HG03060 (cell line): ENCODE data around the gene TARBP2.
"Not testable (repeated sequence)": the region's sequence is repeated elsewhere in the genome, so short reads cannot be mapped to it uniquely, and the experiment has no call there.

Experiments
- ATAC-seq: cut with Tn5 transposase; IDR thresholded peaks from one replicate; pipeline ENCODE4 v1.9.1; 2021; ENCODE audit warnings: low read depth, moderate number of reproducible peaks; ENCODE audit not compliant: unreplicated experiment

TARBP2 gene

DNA sequence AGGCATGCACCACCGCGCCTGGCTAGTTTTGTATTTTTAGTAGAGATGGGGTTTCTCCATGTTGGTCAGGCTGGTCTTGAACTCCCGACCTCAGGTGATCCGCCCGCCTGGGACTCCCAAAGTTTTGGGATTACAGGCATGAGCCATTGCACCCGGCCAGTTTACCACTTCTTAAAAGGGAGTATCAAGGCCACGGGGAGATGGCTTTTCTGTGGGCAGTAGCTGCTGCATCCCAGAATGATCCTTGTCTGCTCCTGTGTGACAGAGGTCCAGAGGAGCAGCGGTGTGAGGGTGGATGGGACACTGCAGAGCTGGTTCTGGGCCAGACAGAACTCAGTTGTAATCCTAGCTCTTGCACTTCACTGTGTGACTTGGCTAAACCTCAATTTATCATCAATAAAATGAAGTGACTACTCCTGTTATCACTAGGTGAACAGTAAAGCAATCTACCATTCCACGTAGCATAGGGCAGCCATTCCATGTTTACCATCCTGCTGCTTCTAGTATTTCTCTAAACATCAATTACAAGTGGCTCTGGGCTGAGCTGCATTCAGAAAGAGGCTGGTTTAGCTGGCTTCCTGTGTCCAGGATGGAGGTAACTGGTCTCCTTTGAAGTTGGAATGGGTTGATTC lies 9.2 kb downstream of the TARBP2 start:
- no peak for ATAC-seq

DNA sequence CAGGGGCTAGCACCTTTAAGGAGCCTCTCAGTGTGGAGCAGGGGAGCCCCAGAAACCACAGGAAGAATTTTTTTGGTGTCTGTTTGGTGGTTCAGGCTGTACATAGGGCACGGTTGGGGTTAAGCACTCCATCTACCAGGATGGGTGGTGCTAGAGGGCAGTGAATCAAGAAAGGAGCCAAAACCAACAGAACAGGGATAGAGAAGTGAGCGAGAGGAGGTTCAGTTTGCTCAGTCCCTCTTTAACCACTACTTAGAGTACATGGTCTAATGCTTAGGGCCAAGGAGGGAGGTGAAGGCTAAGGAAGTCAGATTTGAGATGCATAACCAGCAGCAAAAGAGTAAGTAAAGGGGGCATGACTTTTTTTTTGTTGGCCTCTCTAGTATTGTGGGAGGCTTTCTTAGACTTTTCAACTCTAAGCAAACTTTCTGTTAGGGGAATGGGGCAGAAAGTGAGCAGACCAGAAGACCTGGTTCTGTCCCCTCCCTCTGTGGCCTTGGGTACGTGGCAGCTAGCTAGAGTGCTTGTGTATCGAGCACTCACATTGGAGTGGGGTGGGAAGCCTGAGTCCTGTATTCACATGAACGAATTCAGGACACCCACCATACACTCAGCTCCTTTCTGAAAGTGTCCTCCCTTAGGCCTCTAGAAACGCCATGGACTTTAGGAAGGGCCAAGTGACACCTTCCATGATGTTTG lies 12.8 kb downstream of the TARBP2 start:
- ATAC-seq = no peak

GRCh38 chr12:53514628-53515290 lies 13.7 kb downstream of the TARBP2 start:
- no peak for ATAC-seq

DNA sequence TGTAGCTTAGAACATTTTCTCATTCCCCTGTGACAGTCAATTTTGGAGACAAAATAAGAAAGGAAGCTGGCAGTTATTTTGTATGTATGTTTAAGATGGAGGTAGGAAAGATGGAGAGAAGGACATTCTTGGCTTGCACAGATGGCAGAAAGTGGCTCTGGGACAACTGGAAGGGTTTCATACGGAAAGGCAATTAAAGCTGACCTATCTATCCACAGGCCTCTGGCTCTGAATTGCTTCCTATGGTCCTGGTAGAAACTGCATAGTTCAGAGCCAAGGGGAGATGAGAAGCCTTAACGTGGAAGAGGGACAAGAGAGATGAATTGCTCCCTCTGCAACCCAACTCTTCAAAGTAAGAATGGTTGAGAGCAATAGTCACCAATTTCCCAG lies 14.2 kb downstream of the TARBP2 start:
- ATAC-seq = no peak

GRCh38 chr12:53516758-53517455 lies 15.8 kb downstream of the TARBP2 start:
- no peak for ATAC-seq

- ATAC-seq = no peak
Measured at GRCh38 chr12:53518381-53518780, 17.3 kb downstream of the TARBP2 start.

- no peak for ATAC-seq
Measured at GRCh38 chr12:53523131-53523530, 22.0 kb downstream of the TARBP2 start.

DNA sequence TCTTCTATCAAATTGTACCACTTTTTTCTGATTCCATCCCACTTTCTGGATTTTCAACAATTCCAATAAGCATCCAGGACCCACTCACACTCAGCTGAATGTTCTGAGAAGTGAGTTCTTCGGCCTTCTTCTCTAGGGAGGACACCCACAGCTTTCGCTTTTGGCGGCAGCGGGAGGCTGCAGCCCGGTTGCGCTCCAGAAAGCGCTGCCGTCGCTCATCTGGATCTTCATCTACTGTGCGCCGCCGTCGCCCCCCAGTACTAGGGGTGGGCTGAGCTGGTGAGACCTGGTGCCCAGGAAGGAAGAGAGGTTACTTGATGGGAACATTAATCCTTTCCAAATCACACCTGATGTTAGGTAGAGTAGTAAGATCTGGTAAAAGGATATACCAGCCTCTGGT lies 23.4 kb downstream of the TARBP2 start:
- ATAC-seq = no peak

DNA sequence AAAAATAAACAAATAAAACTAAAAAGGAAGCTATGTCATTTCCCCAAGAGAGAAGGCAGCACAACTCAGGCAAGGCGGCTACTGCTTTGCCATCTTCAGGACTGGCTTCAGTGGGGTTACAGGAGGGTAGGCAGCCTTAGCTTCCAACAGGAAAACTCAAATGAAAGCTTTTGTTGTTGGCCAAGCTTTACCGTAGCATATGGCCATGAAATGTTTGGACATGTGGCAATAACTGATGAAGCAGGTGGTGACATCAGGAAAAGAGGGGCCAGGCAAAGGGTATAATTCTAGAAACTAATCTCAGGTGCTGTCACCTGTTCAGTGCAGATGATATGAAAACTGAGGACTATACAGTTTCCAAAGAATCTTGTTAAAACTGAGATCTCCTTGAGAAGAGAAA lies 29.0 kb downstream of the TARBP2 start:
- ATAC-seq = no peak

GRCh38 chr12:53530920-53531319 lies 29.8 kb downstream of the TARBP2 start:
- no peak for ATAC-seq

GRCh38 chr12:53532021-53532420 lies 30.9 kb downstream of the TARBP2 start:
- no peak for ATAC-seq

- ATAC-seq = no peak
Measured at GRCh38 chr12:53532524-53533445, 31.7 kb downstream of the TARBP2 start.

DNA sequence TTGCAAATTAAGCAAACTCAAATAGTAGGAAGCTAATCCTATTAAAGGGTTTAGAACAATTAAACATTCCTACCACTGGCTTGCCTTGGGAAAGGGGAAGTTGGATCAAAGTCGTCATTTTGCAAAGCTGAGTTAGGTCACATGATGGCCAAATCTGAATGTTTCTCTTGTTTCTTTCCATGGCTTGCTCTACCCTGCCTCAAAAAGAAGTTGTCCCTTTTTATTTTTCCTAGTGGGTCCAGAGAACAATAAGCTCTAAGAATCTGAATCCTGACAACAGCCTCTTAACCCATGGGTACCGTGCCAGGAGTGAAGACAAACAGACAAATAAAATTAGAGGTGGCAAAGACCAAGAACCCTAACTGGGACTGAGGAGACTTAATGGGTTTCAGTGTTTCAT lies 32.4 kb downstream of the TARBP2 start:
- ATAC-seq = no peak

GRCh38 chr12:53536962-53537361 lies 35.9 kb downstream of the TARBP2 start:
- no peak for ATAC-seq

DNA sequence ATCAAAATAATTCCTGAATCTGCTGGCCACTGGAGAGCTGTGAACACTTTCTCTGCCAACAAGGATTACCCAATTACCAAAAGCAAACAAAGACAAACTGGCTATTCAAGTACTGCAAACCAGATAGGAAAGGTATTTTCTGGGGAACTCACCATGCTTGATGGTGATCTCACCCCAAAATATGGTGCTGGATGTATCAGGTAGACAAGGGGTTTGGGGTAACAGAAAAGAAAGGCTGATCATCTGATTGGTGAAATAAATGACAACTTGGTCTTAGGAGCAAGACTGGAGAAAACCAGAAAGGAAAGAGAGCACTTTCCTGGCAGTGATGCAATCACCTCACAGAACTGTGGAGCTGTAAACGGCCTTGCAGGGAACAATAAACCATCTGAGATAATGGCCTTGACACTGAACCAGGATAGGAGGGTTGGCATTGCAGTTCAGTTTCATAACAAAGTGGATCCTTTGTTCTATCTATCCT lies 37.2 kb downstream of the TARBP2 start:
- ATAC-seq = no peak

DNA sequence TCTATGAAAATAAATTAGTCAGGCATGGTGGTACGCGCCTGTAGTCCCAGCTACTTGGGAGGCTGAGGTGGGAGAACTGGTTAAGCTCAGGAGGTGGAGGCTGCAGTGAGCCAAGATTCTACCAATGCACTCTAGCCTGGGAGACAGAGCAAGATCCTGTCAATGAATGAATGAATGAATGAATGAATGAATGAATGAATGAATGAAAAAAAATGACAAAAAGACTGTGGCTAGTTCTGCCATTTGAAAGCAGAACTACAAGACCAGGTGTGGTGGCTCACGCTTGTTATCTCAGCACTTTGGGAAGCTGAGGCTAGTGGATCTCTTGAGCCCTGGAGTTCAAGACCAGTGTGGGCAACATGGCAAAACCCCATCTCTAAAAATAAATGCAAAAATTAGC lies 38.4 kb downstream of the TARBP2 start:
- ATAC-seq = no peak

DNA sequence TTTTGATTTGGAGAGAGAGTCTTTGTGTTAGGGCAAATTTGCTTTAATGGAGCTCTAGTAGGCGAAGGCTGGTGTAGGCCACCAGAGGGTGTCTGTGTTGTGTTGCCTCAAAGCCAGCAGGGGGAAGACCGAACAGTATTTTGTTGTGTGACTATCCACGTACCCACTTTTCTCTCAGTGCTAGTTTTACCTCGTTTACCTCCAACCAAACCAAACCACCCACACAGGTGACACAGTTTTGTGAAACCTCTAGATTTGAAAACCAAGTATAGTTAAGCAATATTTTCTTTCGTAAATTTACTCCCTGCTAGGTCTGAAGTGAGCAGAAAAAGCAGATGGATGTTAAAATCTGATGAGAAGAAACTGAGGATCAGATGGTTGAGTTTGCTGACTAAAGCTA lies 42.5 kb downstream of the TARBP2 start:
- no peak for ATAC-seq

- ATAC-seq = not testable (repeated sequence)
Measured at GRCh38 chr12:53548354-53548753, 47.3 kb downstream of the TARBP2 start.

GRCh38 chr12:53550131-53550530 lies 49.0 kb downstream of the TARBP2 start:
- ATAC-seq = not testable (repeated sequence)

DNA sequence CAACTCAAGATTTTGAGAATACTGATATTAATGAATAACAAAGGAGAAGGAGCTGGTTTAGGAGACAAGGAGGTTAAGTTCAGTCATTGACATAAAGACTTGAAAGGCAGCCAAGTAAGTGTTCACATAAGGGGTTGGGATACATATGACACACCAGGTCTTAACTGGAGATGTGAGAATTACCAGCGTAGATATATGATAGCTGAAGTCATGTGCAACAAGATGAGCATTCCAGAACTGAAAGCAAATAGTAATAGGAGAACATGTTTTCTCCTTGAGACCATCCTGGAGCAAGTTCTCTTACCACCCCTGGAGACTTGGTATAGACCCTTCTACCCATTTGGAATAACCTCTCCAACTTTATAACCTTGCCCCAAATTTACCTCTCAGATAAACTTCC lies 49.5 kb downstream of the TARBP2 start:
- no peak for ATAC-seq
